Amniotic epithelial cell (primary cell): ENCODE results near the gene ANKRD60.

Experiments
- DNase-seq: peaks from one replicate; pipeline ENCODE4 v3.0.0-alpha.2; 2010; ENCODE audit warnings: low read depth

The ANKRD60 gene

DNA sequence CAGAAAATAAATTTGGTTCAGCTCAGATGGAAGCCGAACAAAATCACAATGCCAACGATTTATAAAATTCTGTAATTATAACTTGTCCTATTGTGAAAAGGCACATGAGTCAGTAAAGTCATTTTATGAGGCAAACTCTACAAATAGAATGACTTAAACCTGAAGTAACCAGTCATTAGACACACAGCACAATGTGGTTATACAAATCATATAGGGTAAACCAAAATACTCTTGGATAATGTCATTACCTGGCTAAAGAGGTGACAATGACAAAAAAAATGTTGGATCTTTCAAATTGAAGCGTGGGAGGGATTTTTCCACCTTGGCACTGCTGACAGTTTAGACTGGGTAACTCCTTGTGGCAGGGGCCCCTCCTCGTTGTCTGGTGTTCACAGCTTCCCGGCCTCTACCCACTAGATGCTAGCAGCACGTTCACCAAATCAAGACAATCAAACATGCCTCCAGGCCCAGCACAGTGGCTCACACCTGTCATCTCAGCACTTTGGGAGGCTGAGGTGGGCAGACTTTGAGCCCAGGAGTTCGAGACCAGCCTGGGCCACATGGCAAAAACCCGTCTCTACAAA lies 5.0 kb downstream of the ANKRD60 start:
- no peak for DNase-seq

DNA sequence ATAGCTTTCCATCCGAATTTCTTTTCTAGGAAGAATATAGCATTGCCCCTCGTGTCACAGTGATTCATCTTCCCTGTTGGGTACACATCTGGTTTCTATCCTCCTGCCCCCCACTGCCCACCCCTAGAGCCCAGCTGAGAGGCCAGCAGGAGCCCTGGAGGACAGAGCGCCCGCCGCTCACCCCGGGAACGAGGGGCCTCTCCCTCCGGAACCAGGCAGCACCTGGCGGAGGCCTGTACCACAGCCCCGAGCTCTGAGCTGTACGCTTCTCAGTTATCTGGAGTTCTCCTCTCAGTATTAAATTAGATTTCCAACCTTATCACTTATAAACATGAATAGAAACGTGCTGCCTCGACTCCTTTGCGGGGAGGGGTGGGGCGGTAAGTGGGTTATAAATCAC lies 6.0 kb downstream of the ANKRD60 start:
- no peak for DNase-seq

DNA sequence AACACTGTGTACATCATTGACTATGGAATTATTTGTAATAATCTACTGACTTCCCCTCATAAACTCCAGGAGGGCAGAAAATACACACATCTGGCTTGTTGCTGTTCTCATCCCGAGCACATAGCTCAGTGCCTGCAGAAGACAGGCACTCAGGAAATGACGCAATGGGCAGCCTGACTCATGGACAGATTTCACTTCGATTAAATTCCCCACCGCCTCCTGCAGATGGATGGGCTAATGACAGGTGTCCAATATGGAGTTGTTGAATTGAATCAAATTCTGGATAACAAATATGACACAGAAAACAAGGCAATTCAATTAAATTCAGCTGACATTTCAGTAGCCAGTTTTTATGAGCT lies 9.1 kb downstream of the ANKRD60 start:
- peak; percentile 89 for DNase-seq

DNA sequence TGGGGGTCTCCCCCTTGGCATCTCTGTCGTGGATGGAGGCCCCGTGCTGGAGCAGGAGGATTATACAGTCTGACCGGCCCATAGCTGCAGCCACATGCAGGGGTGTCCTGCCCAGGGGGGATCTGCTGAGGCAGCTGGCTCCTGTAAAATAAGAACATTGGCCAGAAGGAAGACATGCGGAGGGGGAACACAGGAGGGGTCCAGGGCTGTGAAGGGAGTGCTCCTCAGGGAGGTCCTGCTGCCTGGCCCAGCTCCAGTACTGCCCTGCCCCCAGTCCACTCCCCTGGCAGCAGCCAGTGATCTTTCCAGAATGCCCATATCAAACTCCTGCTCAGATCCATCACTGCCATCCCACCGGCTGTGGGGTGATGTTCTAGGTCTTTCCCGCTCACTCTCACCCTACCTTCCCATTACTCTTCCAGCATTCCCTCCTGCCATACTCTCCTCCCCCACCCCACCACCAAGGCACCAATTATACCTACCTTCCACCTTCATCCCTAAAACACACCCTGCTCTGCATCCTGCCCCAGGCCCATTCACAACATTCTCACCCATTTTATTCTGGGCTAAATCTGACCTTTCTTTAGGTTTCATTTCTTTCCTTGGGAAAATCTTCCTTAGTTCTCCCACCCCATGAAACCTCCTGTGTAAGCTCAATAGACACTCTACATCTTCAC lies 9.7 kb downstream of the ANKRD60 start:
- no peak for DNase-seq

DNA sequence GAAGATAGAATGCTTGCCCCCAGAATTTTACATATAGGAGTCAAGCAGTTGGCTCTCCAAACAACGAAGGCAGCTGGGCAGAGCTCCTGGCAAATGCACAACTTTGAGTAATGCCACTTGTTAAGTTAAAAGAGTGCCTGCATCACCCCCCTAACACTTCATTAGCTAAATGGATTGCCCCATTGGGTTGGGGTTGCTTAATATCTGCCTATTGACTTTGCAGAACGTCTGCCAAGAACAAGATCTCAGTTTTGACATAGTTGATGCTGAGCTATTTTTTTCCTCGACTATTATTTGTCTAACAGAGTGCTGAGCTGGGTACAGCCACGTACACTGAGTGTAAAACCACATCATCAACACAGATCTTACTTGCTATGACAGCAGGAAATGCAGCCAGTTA lies 12.1 kb downstream of the ANKRD60 start:
- peak; percentile 78 for DNase-seq

DNA sequence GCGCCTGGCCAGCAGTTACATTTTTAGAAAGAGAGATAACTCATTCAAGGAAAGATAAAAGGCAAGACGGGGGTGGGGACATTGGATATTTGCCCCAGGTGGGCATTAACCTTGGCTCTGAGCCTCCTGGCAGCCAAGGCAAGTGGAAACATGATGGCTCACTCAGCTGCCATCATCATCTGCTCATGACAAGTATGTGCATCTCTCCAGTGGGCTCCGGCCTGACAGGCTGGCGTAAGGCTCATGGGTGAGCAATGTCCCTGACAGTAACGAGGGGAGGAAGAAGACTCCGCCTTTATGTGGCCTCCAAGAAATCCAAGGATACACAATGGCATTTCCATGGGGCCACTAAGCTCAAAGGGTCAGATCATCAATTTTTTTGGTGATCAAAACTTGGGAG lies 13.3 kb downstream of the ANKRD60 start:
- DNase-seq: no peak

DNA sequence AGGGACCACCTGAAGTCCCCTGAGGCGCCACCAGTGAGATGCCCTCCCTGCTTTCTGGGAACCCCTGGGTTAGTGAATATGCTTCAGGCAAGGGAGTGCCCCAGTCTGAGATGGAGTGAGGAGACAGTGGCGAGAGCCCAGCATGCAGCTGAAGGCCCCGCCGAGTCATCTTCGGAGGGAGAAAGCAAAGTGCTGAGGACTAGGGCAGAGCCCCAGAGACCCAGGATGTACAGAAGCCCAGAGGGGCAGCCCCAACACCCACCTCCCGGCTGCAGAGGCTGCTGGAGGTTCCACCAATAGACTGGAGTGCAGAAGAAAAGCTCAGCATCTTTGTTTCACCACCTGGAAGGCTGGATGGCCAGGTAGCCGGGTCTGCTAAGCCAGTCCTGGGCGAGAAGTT lies 14.1 kb downstream of the ANKRD60 start:
- no peak for DNase-seq

DNA sequence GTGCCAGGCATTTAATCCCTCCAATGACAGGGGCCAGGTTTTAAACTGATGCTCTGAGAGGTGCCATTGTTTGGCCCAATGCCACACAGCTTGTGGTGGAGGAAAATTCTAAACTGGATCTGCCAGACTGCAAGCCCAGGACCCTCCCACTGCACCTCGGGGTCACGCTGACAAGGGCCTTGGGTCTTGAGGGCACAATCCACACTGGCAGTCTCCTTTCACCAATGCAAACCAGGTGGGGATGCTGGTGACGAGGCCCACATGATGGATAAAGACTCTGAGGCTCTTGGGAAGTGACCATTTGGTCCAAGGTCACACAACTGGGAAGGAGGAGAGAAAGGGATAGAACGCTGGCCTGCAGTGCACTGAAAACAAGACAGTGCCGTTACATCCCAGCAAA lies 14.7 kb downstream of the ANKRD60 start:
- DNase-seq: no peak

DNA sequence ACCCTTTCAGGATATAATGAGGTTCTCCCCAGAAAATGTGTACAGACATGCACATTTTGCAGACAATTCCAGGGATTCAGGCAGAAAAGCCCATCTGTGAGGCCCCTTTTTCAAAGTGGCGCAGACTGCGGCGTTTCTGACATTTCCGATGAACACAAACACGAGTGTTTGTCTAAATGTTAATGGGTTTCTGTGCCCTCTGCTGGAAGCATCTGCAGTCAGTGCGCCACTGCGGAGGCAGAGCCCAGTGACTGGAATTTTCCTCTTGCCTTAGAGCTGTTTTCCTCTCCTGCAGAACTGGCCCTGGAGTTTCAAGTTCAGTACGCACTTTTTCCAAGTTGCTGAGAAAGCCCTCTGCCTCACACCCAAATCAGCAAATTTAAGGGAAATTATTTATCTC lies 15.3 kb downstream of the ANKRD60 start:
- DNase-seq: no peak

DNA sequence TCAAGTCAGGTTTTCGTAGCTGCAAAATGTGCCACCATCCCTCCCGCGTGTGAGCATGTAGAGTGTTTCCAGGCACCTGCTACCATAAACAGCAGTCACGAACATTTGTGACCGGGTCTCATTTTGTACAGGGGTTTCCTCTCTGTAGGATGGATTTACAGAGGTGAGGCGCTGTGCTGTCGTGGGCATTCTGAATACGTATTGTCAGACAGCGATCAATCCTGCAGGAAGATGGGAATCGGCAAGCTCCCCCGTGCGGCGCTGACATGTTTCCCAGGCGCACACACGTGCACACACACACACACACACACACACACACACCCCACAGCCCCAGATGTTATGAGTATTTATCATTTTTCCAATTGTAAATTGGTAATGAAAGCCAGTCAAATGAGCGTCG lies 15.8 kb downstream of the ANKRD60 start:
- no peak for DNase-seq

DNA sequence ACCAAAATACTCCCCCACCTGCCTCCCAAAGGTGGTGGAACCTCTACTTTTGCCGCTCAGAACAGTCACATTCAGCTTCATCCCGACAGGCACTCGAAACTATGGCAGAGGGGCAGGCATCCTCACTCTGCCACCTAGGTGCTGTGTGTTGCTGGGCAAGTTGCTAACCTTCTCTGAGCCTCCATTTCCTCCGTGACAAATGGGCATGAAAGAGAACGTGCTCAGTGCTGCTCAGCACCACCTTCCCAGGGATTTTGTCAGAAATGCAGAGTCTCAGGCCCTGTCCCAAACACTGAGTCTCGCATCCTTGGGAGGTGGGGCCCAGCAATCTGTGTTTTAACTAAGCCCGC lies 18.1 kb downstream of the ANKRD60 start:
- no peak for DNase-seq

DNA sequence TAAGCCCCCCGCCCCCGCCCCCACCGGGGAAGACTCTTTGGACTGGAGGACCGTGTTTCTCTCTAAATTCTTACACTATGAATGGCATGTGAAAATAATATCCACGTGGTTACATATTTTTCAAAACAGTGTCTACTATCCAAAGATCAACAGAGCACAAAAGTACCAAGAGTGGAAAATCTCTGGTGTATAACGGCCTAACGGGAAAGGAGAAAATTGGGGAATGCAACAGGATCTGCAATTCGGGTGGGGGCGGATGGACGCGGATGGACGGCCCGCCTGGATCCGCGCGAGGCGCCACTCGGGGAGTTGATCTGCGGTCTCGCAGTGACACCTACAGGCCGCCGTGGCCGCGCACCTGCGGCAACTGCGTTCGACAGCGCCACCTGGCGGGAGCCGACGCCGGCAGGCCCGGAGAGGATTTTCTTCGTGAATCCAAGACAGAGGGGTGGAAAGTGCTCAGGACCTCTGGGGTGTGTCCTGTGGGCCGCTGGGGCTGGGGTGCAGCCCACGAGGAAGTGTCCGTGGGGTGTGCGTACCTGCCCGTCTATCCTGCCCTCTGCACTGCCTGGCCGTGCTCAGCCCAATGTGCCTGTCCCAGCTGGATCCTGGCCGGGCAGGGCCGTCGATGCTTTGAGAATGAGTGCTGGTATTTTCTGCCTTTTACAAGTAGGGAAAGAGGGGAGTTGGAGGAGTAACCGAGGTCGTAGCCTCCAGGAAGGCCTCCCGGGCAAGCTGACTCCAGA lies 18.6 kb downstream of the ANKRD60 start:
- peak; percentile 48 for DNase-seq

DNA sequence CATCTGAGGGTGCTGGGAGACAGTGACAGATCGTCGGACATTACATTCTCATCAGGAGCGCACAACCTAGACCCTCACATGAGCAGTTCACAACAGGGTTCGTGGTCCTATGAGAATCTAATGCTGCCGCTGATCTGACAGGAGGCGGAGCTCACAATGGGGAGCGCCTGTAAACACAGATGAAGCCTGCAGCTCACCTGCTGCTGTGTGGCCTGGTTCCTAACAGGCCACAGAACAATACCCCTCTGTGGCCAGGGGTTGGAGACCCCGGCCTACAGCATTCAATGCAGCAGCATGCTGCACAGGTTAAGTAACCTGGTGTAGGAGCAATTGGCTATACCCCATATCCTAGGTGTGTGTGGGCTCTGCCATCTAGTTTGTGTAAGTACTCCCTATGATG lies 19.5 kb downstream of the ANKRD60 start:
- no peak for DNase-seq

DNA sequence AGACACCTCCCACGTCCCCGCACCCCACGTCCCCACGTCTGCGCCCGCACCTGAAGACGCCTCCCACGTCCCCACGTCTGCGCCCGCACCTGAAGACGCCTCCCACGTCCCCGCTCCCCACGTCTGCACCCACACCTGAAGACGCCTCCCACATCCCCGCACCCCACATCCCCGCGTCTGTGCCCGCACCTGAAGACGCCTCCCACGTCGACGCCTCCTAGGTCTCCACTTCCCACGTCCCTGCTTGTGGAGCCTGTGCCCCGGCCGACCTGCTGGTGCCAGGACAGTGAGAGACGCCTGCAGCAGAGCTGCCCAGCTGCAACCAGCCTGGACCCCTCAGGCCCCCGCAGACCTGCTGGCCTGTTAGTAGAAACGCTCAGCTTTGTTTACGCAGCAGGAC lies 22.6 kb downstream of the ANKRD60 start:
- no peak for DNase-seq

DNA sequence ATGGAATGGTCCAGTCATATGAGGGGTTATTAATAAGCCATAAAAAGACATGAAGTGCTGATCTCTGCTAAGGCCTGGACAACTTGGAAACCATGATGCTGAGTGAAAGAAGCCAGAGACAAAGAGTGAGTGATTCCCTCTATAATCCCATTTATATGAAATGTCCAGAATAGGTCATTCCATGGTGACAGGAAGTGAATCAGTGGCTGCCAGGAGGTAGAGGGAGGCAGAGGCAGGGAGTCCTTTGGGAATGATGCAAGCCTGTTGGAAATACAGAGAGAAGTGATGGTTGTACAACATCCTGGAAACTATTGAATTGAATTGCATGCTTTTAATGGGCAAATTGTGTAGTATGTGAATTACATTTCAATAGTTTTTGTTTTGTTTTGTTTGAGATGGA lies 26.4 kb downstream of the ANKRD60 start:
- no peak for DNase-seq

DNA sequence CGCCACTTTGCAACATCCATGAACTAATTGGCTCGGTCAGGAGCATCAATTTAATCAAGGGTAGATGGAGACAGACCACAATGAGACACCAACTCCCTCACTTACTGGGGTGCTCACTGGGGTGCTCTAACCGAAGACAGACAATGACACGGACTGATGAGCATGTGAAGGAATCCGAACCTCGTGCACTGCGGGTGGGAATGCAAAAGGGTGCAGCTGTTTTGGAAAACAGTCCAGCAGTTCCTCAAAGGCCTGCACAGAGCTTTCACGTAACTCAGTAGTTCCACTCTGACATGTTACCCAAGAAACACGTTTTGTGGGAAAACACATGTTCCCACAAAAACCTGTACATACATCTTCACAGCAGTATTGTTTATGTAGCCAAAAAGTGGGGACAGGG lies 26.8 kb downstream of the ANKRD60 start:
- DNase-seq: no peak

DNA sequence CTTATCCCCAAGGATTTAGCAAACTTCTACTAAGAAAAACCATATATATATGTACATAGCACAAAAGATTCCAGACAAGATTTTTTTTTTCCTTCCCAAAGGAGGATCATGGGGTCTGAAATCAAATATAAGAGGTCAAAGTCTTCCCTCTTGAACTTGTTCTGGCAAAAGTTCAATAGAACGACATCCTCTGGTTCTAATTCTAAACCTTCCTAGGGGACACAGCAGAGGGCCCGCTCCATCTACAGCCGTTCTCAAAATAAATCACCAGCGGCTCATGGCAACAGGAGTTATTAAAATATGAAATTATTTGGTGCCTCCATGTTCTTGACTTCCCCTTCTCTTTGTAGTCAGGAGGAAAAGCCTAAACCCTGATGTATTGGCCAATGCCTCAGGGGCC lies 29.0 kb downstream of the ANKRD60 start:
- DNase-seq: no peak

DNA sequence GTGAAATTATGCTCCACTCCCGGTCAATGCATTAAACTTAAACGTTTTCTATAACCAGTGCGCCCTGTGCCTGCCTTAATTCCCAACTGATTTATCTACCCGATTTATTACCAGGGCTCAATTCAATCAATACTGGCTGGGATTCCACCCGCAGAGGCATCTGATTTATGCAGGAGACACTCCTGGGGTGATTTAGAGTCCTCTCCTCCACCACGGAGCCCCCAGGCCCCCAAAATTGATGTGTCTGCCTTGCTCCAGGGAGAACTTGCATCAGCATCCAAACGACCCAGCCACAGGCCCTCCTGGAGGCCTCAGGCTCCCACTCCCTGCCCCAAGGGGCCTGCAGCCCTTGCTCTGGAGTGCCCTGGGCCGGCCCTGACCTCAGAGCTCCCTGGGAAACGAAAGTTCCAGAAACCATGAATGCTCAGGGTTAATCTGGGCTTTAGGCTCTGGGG lies 29.5 kb downstream of the ANKRD60 start:
- DNase-seq: peak; percentile 28

DNA sequence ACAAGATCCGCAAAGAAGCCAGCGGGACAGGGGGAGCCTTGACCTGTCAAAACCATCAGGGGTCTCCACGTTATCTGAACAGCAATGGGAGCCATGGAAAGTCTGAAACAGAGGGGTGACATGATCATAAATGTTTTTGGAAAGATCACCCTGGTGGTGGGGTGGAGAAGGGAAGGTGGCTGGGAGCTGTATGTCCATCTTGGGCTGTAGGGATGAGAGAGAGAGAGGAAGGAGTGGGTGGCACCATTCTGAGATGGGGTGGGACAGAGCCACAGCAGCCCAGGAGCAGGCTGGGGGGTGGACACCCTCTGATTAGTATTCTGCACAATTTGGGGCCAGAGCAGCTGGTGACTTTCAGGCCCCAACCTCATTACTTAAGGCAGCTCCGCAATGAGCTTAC lies 30.1 kb downstream of the ANKRD60 start:
- DNase-seq: no peak

DNA sequence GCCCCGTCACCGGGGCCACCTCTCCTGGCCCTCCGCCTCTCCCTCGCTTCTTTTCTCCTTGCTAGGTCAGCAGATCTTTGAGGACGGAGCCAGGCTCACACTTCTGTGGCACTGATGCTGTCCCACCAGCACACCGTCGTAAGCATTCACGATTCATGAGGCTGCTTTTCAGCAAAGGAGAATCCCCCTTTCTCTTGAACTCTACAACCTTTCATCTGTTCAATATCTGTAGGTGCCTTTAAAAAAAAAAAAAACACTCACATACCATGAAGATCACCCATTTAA lies 31.3 kb downstream of the ANKRD60 start:
- DNase-seq: no peak

DNA sequence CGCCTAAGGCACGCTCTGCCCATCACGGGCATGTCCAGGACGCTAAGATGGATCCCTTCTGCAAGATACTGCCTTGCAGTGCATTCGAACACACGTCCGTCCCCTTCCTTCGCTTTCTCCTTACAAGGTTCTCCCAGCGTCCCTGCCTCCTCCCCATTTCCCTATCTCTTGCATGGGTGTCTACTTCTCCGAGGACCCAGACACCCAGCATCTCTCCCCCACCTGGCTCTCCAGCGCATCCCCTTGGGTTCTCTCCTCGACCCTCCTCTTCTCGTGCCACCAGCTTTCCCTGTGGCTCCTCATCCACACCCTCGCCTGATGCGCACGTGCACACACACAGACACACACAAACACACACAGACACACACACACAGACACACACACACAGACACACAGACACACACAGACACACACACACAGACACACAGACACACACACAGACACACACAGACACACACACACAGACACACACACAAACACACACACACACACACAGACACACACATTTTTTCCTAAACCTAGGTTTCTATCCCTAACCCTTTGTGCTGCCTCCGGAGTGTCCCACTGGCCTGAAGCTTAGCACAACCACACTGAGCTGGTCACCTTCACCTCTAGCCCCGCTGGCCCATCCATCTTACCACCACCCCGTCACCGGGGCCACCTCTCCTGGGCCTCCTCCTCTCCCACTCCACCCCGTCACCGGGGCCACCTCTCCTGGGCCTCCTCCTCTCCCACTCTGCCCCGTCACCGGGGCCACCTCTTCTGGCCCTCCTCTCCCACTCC lies 31.9 kb downstream of the ANKRD60 start:
- no peak for DNase-seq

DNA sequence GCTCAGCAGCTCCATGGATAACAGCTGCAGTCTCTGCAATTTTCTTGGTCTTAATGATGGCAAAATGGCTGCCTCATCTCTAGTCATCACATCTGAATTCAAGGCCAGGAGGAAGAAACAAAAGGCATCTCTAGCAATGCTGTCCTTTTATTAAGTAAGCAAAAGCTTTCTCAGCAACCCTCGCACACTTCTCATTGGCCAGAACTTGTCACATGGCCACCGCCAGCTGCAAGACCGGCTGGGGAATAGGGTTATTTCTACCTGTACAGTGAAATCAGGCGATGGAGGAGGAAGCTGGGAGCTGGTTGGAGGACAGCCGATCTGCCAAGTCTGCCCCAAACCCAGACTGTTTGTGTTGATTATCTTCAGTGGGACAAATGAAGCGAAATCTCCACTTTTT lies 33.4 kb downstream of the ANKRD60 start:
- DNase-seq: no peak

DNA sequence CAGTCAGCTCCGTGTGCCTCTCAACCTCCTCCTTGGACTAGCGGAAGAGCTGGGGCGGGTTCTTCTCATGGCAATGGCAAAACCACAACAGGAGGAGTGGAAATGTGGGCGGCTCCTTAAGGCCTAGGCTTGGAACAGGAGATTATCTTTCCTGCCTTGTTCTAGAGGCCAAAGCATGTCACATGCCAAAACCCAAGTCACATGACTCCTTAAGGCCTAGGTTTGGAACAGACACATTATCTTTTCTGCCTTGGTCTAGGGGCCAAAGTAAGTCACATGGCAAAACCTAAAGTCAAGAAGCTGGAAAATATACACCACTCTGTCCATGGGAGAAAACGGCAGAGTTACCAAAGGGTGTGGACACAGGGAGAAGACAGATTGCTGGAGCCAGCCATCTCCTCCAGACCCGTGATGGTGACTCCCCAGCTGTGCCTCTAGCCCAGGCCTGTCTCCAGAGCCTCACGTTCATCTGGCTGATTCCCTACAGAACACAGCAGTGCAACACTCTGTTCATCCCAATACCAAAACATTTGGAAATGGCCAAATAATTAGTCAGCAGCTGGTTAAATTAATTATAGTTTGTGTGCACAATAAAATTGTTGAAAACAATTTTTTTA lies 34.2 kb downstream of the ANKRD60 start:
- peak; percentile 62 for DNase-seq
